DMS153 treated with DMSO at 0.1 percent for 48 hours (cell line): ENCODE data around the gene ZFYVE9.
"Not testable (repeated sequence)": the region's sequence is repeated elsewhere in the genome, so short reads cannot be mapped to it uniquely, and the experiment has no call there.

Source experiments
- DNase-seq: peaks from one replicate; lab custom pipeline; 2025; ENCODE audit not compliant: unreplicated experiment; lab: John Stamatoyannopoulos, UW

ZFYVE9 gene

GRCh38 chr1:52182874-52183400 is 41.0 kb downstream of the ZFYVE9 start:
- DNase-seq = no peak

- no peak for DNase-seq
Measured at GRCh38 chr1:52186449-52186848, 44.6 kb downstream of the ZFYVE9 start.

- DNase-seq = no peak
Measured at GRCh38 chr1:52189898-52190480, 48.1 kb downstream of the ZFYVE9 start.

- no peak for DNase-seq
Measured at GRCh38 chr1:52190500-52191252, 48.8 kb downstream of the ZFYVE9 start.

GRCh38 chr1:52191395-52191965 is 49.6 kb downstream of the ZFYVE9 start:
- DNase-seq = no peak

GRCh38 chr1:52192024-52192423 is 50.1 kb downstream of the ZFYVE9 start:
- no peak for DNase-seq

GRCh38 chr1:52192436-52192835 is 50.5 kb downstream of the ZFYVE9 start:
- no peak for DNase-seq

GRCh38 chr1:52193985-52194384 is 52.1 kb downstream of the ZFYVE9 start:
- no peak for DNase-seq

- no peak for DNase-seq
Measured at GRCh38 chr1:52195161-52195560, 53.3 kb downstream of the ZFYVE9 start.

- DNase-seq = no peak
Measured at GRCh38 chr1:52203935-52204625, 62.2 kb downstream of the ZFYVE9 start.

- no peak for DNase-seq
Measured at GRCh38 chr1:52204696-52205095, 62.8 kb downstream of the ZFYVE9 start.

GRCh38 chr1:52206686-52207085 is 64.8 kb downstream of the ZFYVE9 start:
- not testable (repeated sequence) for DNase-seq

GRCh38 chr1:52209429-52209828 is 67.5 kb downstream of the ZFYVE9 start:
- DNase-seq = no peak

- no peak for DNase-seq
Measured at GRCh38 chr1:52210044-52210443, 68.2 kb downstream of the ZFYVE9 start.

- no peak for DNase-seq
Measured at GRCh38 chr1:52216907-52217458, 75.1 kb downstream of the ZFYVE9 start.

GRCh38 chr1:52225174-52225573 is 83.3 kb downstream of the ZFYVE9 start:
- no peak for DNase-seq

GRCh38 chr1:52229494-52229893 is 87.6 kb downstream of the ZFYVE9 start:
- no peak for DNase-seq

GRCh38 chr1:52233463-52233862 is 91.6 kb downstream of the ZFYVE9 start:
- DNase-seq = no peak

GRCh38 chr1:52234014-52234413 is 92.1 kb downstream of the ZFYVE9 start:
- no peak for DNase-seq

GRCh38 chr1:52234708-52235107 is 92.8 kb downstream of the ZFYVE9 start:
- no peak for DNase-seq

- no peak for DNase-seq
Measured at GRCh38 chr1:52235646-52236045, 93.8 kb downstream of the ZFYVE9 start.
